ENCODE data around the gene HTR2C. TPM values are rescaled to one million over a fixed set of nuclear protein-coding genes. Genes with fewer than 3 reads are reported as not detected.
"Not testable (repeated sequence)": the region's sequence is repeated elsewhere in the genome, so short reads cannot be mapped to it uniquely, and the experiment has no call there.

HTR2C gene
- total RNA-seq, 1 donor, result not detected

DNA sequence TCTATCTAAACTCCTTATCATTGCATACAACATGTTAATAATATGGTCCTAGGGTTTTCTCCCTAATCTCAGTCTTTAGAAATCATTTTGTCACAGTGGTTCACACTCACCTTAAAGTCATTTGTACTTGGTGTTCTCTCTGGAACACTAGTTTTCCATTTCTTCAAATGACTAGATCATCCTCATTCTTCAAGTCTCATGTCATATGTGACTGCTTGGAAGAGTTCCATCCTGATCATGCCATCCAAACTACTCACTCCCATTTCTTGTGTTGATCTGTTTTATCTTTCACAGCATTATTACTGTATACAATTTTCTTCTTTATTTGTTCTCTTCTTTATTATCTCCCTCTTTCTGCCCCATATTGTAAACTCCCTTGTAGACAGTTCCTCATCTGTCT lies 66.5 kb downstream of the HTR2C start:
- DNase-seq (ENCODE audit: insufficient read length, low spot score, missing footprints), result no peak
- no peak overlapping the region for H3K27ac ChIP-seq (ENCODE audit: low read depth, low read length)
- TF ChIP-seq, protein P1, sequence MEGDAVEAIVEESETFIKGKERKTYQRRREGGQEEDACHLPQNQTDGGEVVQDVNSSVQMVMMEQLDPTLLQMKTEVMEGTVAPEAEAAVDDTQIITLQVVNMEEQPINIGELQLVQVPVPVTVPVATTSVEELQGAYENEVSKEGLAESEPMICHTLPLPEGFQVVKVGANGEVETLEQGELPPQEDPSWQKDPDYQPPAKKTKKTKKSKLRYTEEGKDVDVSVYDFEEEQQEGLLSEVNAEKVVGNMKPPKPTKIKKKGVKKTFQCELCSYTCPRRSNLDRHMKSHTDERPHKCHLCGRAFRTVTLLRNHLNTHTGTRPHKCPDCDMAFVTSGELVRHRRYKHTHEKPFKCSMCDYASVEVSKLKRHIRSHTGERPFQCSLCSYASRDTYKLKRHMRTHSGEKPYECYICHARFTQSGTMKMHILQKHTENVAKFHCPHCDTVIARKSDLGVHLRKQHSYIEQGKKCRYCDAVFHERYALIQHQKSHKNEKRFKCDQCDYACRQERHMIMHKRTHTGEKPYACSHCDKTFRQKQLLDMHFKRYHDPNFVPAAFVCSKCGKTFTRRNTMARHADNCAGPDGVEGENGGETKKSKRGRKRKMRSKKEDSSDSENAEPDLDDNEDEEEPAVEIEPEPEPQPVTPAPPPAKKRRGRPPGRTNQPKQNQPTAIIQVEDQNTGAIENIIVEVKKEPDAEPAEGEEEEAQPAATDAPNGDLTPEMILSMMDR (IDR thresholded peaks at IDR 0.05; ENCODE audit: extremely low read depth, low read depth, low read length), result no peak

DNA sequence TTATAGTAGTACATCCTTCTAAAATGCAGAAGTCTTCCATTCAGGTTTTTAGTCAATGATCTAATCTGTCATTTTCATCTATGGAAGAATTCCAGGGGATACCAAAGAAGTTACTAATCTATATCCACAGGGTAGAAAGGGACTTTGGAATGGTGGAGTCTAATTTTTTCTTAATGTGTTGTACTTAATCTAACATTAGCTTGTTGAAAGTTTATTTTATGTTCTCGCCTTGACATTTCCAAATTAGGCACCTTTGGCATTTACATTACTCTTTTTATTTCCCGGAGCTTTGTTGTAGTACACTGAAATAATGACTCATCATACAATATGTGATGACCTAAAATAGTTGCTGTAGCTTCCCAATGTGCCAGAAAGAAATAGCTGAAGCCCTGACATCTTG lies 91.5 kb downstream of the HTR2C start:
- Histone ChIP-seq H3K9me3 (ENCODE audit: low read depth, low read length) (no peaks in the 10 kb centered on the region), H3K4me2 (ENCODE audit: insufficient read depth, low read length) (no peak overlapping the region), H3K27ac (ENCODE audit: low read depth, low read length) (no peak overlapping the region), H3K36me3 (ENCODE audit: insufficient read depth, low read length) (no peaks in the 10 kb centered on the region), H3K79me2 (ENCODE audit: insufficient read depth, low read length) (no peaks in the 10 kb centered on the region), H3K4me1 (ENCODE audit: insufficient read depth, low read length) (no peaks in the 10 kb centered on the region), H2AFZ (ENCODE audit: low read length) (no peak overlapping the region), H3K27me3 (ENCODE audit: insufficient read depth, low read length) (peaks cover 12% of the 10 kb centered on the region), H4K20me1 (ENCODE audit: insufficient read depth, low read length) (no peaks in the 10 kb centered on the region), H3K4me3 (ENCODE audit: insufficient read depth, low read length) (no peak overlapping the region)
- peak; percentile 10 for DNase-seq (ENCODE audit: insufficient read length, low spot score, missing footprints)
- TF ChIP-seq, protein P1 (IDR thresholded peaks at IDR 0.05; ENCODE audit: extremely low read depth, low read depth, low read length), result no peak

More for the DNA sequence above, 66.5 kb downstream of the HTR2C start:
- Histone ChIP-seq H3K9me3 (ENCODE audit: low read depth, low read length) (no peaks in the 10 kb centered on the region), H2AFZ (ENCODE audit: low read length) (no peak overlapping the region), H3K4me1 (ENCODE audit: insufficient read depth, low read length) (no peaks in the 10 kb centered on the region), H4K20me1 (ENCODE audit: insufficient read depth, low read length) (no peaks in the 10 kb centered on the region), H3K4me3 (ENCODE audit: insufficient read depth, low read length) (no peak overlapping the region), H3K27me3 (ENCODE audit: insufficient read depth, low read length) (no peaks in the 10 kb centered on the region), H3K36me3 (ENCODE audit: insufficient read depth, low read length) (no peaks in the 10 kb centered on the region), H3K4me2 (ENCODE audit: insufficient read depth, low read length) (no peak overlapping the region), H3K79me2 (ENCODE audit: insufficient read depth, low read length) (no peaks in the 10 kb centered on the region)

DNA sequence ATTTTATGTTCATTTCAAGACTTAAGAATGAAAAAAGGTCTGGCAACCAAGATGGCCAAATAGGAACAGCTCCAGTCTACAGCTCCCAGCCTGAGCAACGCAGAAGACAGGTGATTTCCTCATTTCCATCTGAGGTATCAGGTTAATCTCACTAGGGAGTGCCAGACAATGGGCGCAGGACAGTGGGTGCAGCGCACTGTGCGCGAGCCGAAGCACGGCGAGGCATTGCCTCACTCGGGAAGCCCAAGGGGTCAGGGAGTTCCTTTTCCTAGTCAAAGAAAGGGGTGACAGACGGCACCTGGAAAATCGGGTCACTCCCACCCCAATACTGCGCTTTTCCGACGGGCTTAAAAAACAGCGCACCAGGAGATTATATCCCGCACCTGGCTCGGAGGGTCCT lies 116.6 kb downstream of the HTR2C start:
- H2AFZ ChIP-seq (ENCODE audit: low read length); H3K4me3 ChIP-seq (ENCODE audit: insufficient read depth, low read length); DNase-seq (ENCODE audit: insufficient read length, low spot score, missing footprints); H3K36me3 ChIP-seq (ENCODE audit: insufficient read depth, low read length); H3K9me3 ChIP-seq (ENCODE audit: low read depth, low read length); H3K4me1 ChIP-seq (ENCODE audit: insufficient read depth, low read length); H3K27ac ChIP-seq (ENCODE audit: low read depth, low read length); H3K4me2 ChIP-seq (ENCODE audit: insufficient read depth, low read length); H4K20me1 ChIP-seq (ENCODE audit: insufficient read depth, low read length); H3K79me2 ChIP-seq (ENCODE audit: insufficient read depth, low read length); H3K27me3 ChIP-seq (ENCODE audit: insufficient read depth, low read length): not testable (repeated sequence)

DNA sequence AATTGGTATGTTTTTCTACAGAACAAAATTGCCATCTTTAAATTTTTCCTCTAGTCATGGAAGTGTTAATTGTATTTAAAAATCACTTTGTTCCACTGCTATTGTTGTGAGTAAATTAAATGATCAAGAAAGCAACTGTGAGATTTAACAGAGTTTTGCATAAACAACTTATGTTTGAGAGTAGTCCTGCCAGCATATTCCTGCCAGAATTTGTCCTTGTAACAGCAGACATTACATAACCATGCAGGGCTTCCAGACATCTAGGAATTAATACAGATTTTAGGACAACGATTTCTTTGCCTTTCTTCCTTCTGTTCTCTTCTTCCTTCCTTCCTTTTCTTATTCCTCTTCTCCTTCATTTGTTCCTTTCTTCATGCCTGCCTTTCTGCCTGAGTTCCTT lies 125.5 kb downstream of the HTR2C start:
- H3K9me3 ChIP-seq (ENCODE audit: low read depth, low read length), result no peaks in the 10 kb centered on the region
- TF ChIP-seq, protein P1 (IDR thresholded peaks at IDR 0.05; ENCODE audit: extremely low read depth, low read depth, low read length), result no peak
- no peak for DNase-seq (ENCODE audit: insufficient read length, low spot score, missing footprints)
- no peak overlapping the region for H2AFZ ChIP-seq (ENCODE audit: low read length)
- no peaks in the 10 kb centered on the region for H3K36me3 ChIP-seq (ENCODE audit: insufficient read depth, low read length)
- H3K4me1 ChIP-seq (ENCODE audit: insufficient read depth, low read length), result no peaks in the 10 kb centered on the region
- no peak overlapping the region for H3K27ac ChIP-seq (ENCODE audit: low read depth, low read length)
- H3K79me2 ChIP-seq (ENCODE audit: insufficient read depth, low read length), result no peaks in the 10 kb centered on the region
- no peaks in the 10 kb centered on the region for H3K27me3 ChIP-seq (ENCODE audit: insufficient read depth, low read length)
- no peak overlapping the region for H3K4me3 ChIP-seq (ENCODE audit: insufficient read depth, low read length)
- H4K20me1 ChIP-seq (ENCODE audit: insufficient read depth, low read length), result no peaks in the 10 kb centered on the region
- H3K4me2 ChIP-seq (ENCODE audit: insufficient read depth, low read length), result no peak overlapping the region

Data from osteoblast (primary cell).